M059J (cell line): ENCODE data around the gene OR8A1. TPM values are rescaled to one million over a fixed set of nuclear protein-coding genes. Genes with fewer than 3 reads are reported as not detected.

Experiments
- DNase-seq: peaks from one replicate; pipeline ENCODE4 v3.0.0-alpha.2; 2012; ENCODE audit warnings: low read depth
- total RNA-seq: library from RNA; depleted of rRNA; stranded (reverse); fragments of >200 nt; shearing (Covaris generic); gene quantifications from 2 replicates; pipeline ENCODE4 v1.2.3, GENCODE V29; 2014; rRNA removed

OR8A1 gene
- total RNA-seq, 1 experiment from 2014 or later = not detected

GRCh38 chr11:124592627-124593026 is 22.8 kb downstream of the OR8A1 start:
- DNase-seq = no peak

- DNase-seq = no peak
Measured at GRCh38 chr11:124595302-124595701, 25.5 kb downstream of the OR8A1 start.

DNA sequence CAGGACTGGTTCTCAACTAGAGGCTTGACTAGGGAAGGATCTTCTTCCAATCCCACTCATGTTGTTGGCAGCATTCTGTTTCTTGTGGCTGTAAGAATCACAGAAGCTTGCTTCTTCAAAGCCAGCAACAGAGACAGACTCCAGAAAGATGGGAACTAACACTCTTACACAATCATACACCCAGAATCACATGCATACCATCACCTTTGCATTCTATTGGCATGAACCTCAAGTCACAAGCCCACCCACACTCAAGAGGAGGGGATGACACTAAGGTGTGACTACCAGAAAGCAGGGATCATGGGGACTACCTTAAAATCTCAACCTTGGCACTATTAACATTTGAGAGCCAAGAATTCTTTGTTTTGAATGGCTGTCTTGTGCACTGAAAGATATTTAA is 27.8 kb downstream of the OR8A1 start:
- no peak for DNase-seq

DNA sequence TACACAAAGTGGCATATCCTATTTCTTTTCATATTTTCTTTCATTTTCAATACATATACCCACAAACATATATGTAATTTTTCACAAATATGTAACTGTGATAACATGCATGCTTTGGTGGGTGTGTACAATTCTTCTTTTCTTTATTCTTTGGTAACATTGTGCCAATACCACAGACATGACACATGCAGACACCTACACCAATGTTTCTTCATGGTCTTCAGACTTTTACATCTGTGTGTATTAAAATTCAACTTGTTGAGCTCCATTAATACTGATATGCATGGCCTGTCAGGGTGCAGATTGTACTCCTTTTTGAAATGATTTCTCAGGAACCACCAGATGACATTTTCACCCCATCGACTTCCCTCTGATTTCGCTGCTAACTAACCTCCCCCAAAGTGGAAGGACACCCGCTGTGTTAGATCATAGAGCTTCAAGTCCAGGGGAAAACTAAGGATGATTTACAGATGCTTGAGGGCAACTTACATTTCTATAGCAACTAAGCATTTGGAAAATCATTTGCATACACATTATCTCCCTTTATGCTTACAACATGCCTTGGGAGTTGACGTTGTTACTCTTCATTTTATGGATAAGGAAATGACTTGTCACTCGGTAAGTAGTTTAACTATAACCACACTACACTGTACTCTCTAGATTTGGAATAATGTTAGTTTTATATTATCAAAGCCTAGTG is 31.0 kb downstream of the OR8A1 start:
- DNase-seq = no peak

GRCh38 chr11:124602193-124602592 is 32.4 kb downstream of the OR8A1 start:
- peak; percentile 93 for DNase-seq

- DNase-seq = peak; percentile 28
Measured at GRCh38 chr11:124602723-124603122, 32.9 kb downstream of the OR8A1 start.

DNA sequence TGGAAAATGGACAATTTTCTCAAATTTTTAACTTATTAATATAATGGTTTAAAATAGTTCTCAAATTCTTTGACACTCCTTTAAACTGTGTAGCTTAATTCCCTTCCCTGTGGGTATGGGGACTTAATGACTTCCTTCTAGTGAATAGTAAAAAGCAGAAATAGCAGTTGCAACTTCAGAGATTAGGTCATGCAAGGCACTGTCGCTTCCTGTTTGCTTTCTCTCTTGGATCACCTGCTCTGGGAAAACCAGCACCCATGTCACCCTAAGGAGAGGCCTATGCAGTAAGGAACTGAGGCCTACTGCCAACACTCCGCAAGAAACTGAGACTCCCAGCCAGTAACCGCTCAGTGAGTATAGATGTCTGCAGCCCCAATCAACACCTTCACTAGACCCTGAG is 35.9 kb downstream of the OR8A1 start:
- DNase-seq = no peak

DNA sequence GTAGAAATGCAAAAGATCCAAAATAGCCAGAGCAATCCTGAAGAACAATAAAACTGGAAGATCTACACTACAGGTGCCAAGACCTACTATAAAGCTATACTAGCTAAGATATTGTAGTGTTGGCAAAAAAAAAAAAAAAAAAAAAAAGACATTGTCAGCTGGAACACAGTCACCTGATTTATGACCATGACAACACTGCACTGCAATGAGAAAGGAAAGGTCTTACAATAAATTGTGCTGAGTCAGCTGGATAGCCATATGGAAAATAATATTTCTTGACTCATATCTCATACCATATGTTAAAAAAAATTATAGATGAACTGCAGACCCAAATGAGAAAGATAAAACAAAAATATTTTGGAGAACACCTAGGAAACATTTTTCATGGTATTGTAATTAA is 38.4 kb downstream of the OR8A1 start:
- DNase-seq = peak; percentile 22

- no peak for DNase-seq
Measured at GRCh38 chr11:124610295-124610694, 40.5 kb downstream of the OR8A1 start.

- no peak for DNase-seq
Measured at GRCh38 chr11:124611064-124611463, 41.3 kb downstream of the OR8A1 start, which contains the start of gene PANX3. TSS of gene PANX3 (plus strand) at chr11:124611428. CDS start at chr11:124611557, 129 bp downstream.

- DNase-seq = no peak
Measured at GRCh38 chr11:124612045-124612444, 42.2 kb downstream of the OR8A1 start.

DNA sequence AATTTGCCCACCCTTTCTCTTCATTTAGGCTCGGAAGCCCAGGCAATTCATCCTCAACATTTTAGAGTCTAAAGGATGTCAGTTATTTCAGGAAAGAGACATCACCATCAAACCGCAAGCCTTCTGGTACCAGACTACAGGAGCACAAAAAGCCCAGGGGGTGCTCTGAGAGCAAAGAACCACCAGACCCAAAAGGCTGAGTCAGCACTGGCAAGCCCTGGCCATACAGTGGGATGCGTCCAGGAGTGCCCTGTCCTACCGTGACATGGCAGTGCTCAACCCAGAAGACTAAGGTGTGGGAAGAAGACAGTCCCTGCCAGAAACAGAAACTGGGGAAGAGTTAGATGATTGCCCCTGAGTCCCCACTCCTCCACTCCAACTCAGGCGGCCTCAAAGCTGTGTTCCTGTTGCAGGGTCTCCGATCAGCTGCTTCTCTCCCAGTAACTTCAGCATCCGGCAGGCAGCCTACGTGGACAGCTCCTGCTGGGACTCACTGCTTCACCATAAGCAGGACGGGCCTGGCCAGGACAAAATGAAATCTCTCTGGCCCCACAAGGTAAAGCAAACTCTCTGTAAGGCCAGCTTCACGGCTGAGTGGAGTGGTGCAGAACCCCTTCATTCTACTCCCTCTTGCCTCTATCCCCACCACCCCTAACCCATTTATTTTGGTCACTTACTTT is 42.9 kb downstream of the OR8A1 start:
- no peak for DNase-seq

DNA sequence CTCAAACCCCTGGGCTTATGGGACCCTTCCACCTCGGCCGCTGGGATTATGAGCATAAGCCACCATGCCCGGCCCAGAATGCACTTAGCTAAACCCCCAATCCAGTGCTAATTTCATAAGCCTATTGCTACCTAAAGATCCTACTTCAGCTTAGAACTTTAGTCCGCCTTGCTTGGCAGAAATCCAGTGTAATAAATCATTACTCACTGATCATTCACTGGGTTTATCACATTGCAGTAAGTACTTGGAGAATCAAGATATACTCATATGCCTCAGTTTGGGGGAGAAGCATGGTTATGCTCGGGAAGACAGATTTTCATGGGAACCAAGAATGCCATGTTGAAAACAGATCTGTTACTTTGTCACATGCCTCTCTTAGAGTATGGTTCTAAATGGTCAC is 49.1 kb downstream of the OR8A1 start:
- no peak for DNase-seq

Other genes starting within 250 kb of the OR8A1 start
- gene OR8D2, start 249.8 kb upstream of the OR8A1 start, total RNA-seq = not detected in 2 replicates
- gene OR8B2, start 185.5 kb upstream of the OR8A1 start, total RNA-seq = not detected in 2 replicates
- not detected in 2 replicates for gene OR8B3, start 171.0 kb upstream of the OR8A1 start, total RNA-seq
- not detected in 2 replicates for gene OR8B4, start 145.1 kb upstream of the OR8A1 start, total RNA-seq
- not detected in 2 replicates for gene OR8B8, start 124.3 kb upstream of the OR8A1 start, total RNA-seq
- not detected in 2 replicates for gene OR8B12, start 26.3 kb upstream of the OR8A1 start, total RNA-seq
- gene PANX3, start 41.4 kb downstream of the OR8A1 start, total RNA-seq = not detected in 2 replicates
- 16.6 and 26.9 TPM in 2 replicates for gene TBRG1, start 52.9 kb downstream of the OR8A1 start, total RNA-seq
- gene SIAE, start 103.7 kb downstream of the OR8A1 start, total RNA-seq = 14.9 and 18.0 TPM in 2 replicates
- gene SPA17, start 103.9 kb downstream of the OR8A1 start, total RNA-seq = 29.9 and 43.4 TPM in 2 replicates
- gene NRGN, start 169.9 kb downstream of the OR8A1 start, total RNA-seq = 12.1 and 21.2 TPM in 2 replicates
- gene VSIG2, start 182.3 kb downstream of the OR8A1 start, total RNA-seq = not detected in 2 replicates
- gene ESAM, start 192.3 kb downstream of the OR8A1 start, total RNA-seq = 0.74 and 0.99 TPM in 2 replicates
- 10.8 and 14.1 TPM in 2 replicates for gene MSANTD2, start 230.4 kb downstream of the OR8A1 start, total RNA-seq